MM.1S (cell line): ENCODE measurements around the gene NDUFAF3.

Experiments
- EZH2 ChIP-seq: fragments of 300-600 bp; sonication (generic); optimal IDR thresholded peaks from 2 replicates; pipeline ENCODE3; 2017; ENCODE audit warnings: low read depth, mild to moderate bottlenecking, antibody characterized with exemption, low read length, mixed read lengths
- EZH2phosphoT487 ChIP-seq: fragments of 300-600 bp; sonication (generic); IDR thresholded peaks from 2 replicates; pipeline ENCODE4 v1.6.1; 2018; ENCODE audit warnings: antibody characterized with exemption, low read length
- TF ChIP-seq, protein P1 (sequence below): fragments of 300-600 bp; sonication (generic); IDR thresholded peaks from 2 replicates; pipeline ENCODE4 v1.5.1; 2016; ENCODE audit warnings: antibody characterized with exemption, low read length, mixed read lengths

DNA sequence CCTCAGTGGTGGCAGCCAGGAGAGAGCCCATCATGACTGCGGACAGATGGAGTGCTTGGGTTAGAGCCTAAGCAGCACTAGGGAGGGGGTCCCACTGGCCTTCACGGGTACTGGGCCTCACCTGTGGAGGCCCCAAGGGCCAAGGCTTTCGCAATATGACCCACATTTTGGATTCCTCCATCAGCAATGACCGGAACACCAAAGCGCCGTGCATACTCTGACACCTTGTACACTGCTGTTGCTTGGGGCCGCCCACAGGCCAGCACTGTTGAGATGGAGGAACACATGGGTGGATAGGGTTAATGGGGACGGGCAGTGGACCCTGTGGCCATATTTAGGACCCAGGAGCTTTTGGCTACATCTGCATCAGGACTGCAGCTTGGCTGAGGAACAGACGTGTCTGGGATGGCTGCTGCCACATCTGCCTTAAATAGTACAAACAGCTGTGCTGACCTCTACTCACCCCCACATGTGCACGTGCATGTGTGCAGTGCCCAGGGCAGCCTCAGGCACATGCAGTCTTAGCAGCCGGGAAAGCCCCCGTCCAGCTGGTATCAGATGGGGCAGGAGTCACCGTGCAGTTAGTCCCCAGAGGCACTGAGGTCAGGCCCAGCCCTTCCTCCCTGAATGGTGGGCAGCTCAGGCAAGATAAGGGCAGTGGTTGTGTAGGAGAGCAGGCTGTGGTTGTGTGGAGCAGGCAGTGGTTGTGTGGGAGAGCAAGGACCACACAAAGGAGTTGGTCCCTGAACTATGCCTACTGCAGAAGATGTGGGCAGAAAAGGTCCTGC, 3.3 kb downstream of the NDUFAF3 start:
- no peak for TF ChIP-seq EZH2
- TF ChIP-seq, protein P1, sequence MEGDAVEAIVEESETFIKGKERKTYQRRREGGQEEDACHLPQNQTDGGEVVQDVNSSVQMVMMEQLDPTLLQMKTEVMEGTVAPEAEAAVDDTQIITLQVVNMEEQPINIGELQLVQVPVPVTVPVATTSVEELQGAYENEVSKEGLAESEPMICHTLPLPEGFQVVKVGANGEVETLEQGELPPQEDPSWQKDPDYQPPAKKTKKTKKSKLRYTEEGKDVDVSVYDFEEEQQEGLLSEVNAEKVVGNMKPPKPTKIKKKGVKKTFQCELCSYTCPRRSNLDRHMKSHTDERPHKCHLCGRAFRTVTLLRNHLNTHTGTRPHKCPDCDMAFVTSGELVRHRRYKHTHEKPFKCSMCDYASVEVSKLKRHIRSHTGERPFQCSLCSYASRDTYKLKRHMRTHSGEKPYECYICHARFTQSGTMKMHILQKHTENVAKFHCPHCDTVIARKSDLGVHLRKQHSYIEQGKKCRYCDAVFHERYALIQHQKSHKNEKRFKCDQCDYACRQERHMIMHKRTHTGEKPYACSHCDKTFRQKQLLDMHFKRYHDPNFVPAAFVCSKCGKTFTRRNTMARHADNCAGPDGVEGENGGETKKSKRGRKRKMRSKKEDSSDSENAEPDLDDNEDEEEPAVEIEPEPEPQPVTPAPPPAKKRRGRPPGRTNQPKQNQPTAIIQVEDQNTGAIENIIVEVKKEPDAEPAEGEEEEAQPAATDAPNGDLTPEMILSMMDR, result no peak
- no peak for TF ChIP-seq EZH2phosphoT487
